ENCODE data around the gene PET100. TPM values are rescaled to one million over a fixed set of nuclear protein-coding genes. Genes with fewer than 3 reads are reported as not detected.

The PET100 gene
- 100 to 1,000 TPM; 150 to 152 TPM for total RNA-seq
- long read RNA-seq, transcript PET100-202 (4 exons, 719 nt) = major isoform, 10 of 12 reads
- long read RNA-seq, partial matches to known transcripts = 1 of 12 reads
- long read RNA-seq, other reads (novel, unspliced or antisense) = 1 of 12 reads

- intact Hi-C loops (cut with DNase I) = no loop called here
- DNase-seq = peak; percentile 97
- ATAC-seq = peak; percentile 98 to 99
Observed at GRCh38 chr19:7629347-7630054, at the start of gene PET100, which contains the start of gene XAB2. TSS of gene PET100 (plus strand) at chr19:7629793. CDS start at chr19:7629834, 41 bp downstream. TSS of gene XAB2 (minus strand) at chr19:7629545. CDS start at chr19:7629527, 18 bp downstream.

GRCh38 chr19:7582446-7582845 is 47.1 kb upstream of the PET100 start:
- no peak for DNase-seq
- intact Hi-C loops (cut with DNase I) = no loop called here
- ATAC-seq = no peak

GRCh38 chr19:7589822-7590221 is 39.8 kb upstream of the PET100 start:
- no peak for ATAC-seq
- intact Hi-C loops (cut with DNase I) = no loop called here
- DNase-seq = no peak

GRCh38 chr19:7590256-7590655 is 39.3 kb upstream of the PET100 start:
- DNase-seq (no peak), ATAC-seq (no peak)
- intact Hi-C loops (cut with DNase I) = no loop called here

- intact Hi-C loops (cut with DNase I) = no loop called here
- DNase-seq (no peak), ATAC-seq (peak; percentile 41 to 78)
Observed at GRCh38 chr19:7595466-7596133, 34.0 kb upstream of the PET100 start, which contains the start of gene CAMSAP3. TSS of gene CAMSAP3 (plus strand) at chr19:7595863. CDS start at chr19:7596003, 140 bp downstream.

GRCh38 chr19:7596211-7596937 is 33.2 kb upstream of the PET100 start:
- intact Hi-C loops (cut with DNase I) = no loop called here
- ATAC-seq (no peak), DNase-seq (no peak)

GRCh38 chr19:7597689-7598088 is 31.9 kb upstream of the PET100 start:
- intact Hi-C loops (cut with DNase I) = no loop called here
- ATAC-seq (no peak), DNase-seq (no peak)

- DNase-seq (no peak), ATAC-seq (no peak)
- intact Hi-C loops (cut with DNase I) = no loop called here
Observed at GRCh38 chr19:7598180-7598579, 31.4 kb upstream of the PET100 start.

GRCh38 chr19:7600721-7601120 is 28.9 kb upstream of the PET100 start:
- DNase-seq (no peak), ATAC-seq (no peak)
- intact Hi-C loops (cut with DNase I) = no loop called here

GRCh38 chr19:7602240-7602934 is 27.2 kb upstream of the PET100 start:
- intact Hi-C loops (cut with DNase I) = no loop called here
- no peak for DNase-seq
- ATAC-seq = peak in 1 of 2 donors; percentile 17

GRCh38 chr19:7602935-7603497 is 26.6 kb upstream of the PET100 start:
- ATAC-seq = peak in 1 of 2 donors; percentile 30
- DNase-seq = no peak
- intact Hi-C loops (cut with DNase I) = no loop called here

- no peak for DNase-seq
- no peak for ATAC-seq
- intact Hi-C loops (cut with DNase I) = no loop called here
Observed at GRCh38 chr19:7603919-7604318, 25.7 kb upstream of the PET100 start.

GRCh38 chr19:7605490-7606222 is 23.9 kb upstream of the PET100 start:
- intact Hi-C loops (cut with DNase I) = no loop called here
- DNase-seq = no peak
- ATAC-seq = no peak

- intact Hi-C loops (cut with DNase I) = no loop called here
- ATAC-seq = no peak
Observed at GRCh38 chr19:7606289-7606688, 23.3 kb upstream of the PET100 start.

GRCh38 chr19:7607212-7607873 is 22.2 kb upstream of the PET100 start:
- DNase-seq (no peak), ATAC-seq (no peak)
- intact Hi-C loops (cut with DNase I) = no loop called here

More at GRCh38 chr19:7606289-7606688, 23.3 kb upstream of the PET100 start:
- no peak for DNase-seq

GRCh38 chr19:7607874-7608560 is 21.6 kb upstream of the PET100 start:
- DNase-seq = no peak
- ATAC-seq = no peak
- intact Hi-C loops (cut with DNase I) = no loop called here

Measured in left cardiac atrium (tissue), 4 donors.